Muscle layer of duodenum (tissue), 2 donors: ENCODE measurements around the gene MOB2.

Experiments
- H3K27ac ChIP-seq: one replicate; pipeline ENCODE4 v1.7.0; 2013; ENCODE audit warnings: mild to moderate bottlenecking, low read length
- H3K27me3 ChIP-seq: one replicate; pipeline ENCODE4 v1.7.0; 2013; ENCODE audit warnings: low read depth, mild to moderate bottlenecking, control low read depth, low read length
- H3K36me3 ChIP-seq, 2 donors: one replicate each; pipeline ENCODE4 v1.7.0; 2013; ENCODE audit warnings: low read length in 2 of 2, control low read depth in 1 of 2, mild to moderate bottlenecking in 1 of 2; ENCODE audit not compliant: insufficient read depth in 2 of 2, control insufficient read depth in 1 of 2
- H3K4me1 ChIP-seq, 2 donors: one replicate each; pipeline ENCODE4 v1.7.0; 2013; ENCODE audit warnings: low read length in 2 of 2, mild to moderate bottlenecking in 2 of 2, control low read depth in 1 of 2, moderate library complexity in 1 of 2; ENCODE audit not compliant: insufficient read depth in 2 of 2, control insufficient read depth in 1 of 2
- H3K4me3 ChIP-seq, 2 donors: one replicate each; pipeline ENCODE4 v1.7.0; 2013; ENCODE audit warnings: low read length in 2 of 2, low read depth in 1 of 2, mild to moderate bottlenecking in 1 of 2
- H3K9me3 ChIP-seq, 2 donors: one replicate each; pipeline ENCODE4 v1.7.0; 2013; ENCODE audit warnings: low read length in 2 of 2, control low read depth in 1 of 2, mild to moderate bottlenecking in 1 of 2; ENCODE audit not compliant: control insufficient read depth in 1 of 2
- donor health status: healthy.

The MOB2 gene

DNA sequence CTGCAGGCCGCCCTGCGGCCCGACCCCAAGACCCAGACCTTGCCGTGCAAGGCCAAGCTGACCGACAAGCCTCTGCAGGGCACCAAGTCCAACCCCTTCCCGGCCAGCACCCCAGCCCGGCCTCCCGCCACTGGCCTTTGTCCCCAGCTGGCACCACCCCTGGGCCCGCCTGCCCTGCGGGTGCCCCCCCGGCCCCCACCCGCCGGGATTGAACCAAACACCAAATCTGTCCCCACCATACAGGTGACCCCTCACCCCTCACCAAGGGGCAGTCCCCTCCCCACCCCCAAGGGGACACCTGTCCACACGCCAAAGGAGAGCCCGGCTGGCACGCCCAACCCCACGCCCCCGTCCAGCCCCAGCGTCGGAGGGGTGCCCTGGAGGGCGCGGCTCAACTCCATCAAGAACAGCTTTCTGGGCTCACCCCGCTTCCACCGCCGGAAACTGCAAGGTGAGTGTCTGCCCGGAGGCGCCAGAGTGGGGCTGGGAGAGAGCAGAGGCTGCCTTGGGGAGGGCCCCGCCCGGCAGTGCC lies 36.2 kb downstream of the MOB2 start:
- peaks cover 0 to 8% of the 10 kb centered on the region in 2 donors for H3K4me1 ChIP-seq
- H3K9me3 ChIP-seq, result no peaks in the 10 kb centered on the region
- H3K27me3 ChIP-seq, result no peaks in the 10 kb centered on the region
- no peaks in the 10 kb centered on the region for H3K36me3 ChIP-seq
- no peak overlapping the region for H3K27ac ChIP-seq
- no peak overlapping the region for H3K4me3 ChIP-seq

DNA sequence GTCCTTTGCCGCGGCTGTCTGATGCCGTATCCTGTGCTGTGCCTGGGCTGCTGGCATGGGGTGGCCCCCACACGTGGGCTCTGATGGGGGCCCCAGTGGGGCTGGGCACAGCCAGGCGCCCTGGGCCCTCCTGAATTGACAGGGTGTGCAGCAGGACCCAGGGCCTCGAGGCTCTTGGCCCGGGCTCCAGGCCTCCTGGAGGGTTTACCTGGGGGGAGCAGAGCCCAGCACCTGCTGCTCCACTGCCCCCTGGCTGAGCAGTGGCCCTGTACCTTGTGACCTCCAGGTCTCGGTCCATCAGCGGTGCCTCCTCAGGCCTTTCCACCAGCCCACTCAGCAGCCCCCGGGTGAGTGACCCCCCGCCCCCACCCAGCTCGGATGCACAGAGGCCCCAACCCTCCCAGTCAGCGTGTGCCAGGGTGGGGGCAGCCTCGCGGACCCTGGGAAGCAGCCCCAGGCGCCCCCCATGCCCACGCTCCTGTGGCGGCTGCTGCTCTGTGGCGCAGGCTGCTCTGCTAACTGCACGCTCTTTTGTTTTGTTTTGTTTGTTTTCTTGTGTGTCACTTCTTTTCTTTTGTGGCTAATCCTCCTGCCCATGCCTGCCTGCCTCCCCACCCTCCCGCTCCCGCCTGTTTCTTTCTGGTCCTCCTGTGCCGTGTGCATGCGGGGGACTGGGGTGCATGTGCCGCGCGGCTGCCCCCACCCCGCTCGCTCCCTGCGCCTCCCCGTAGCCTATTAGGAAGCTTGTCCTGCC lies 36.9 kb downstream of the MOB2 start:
- H3K27me3 ChIP-seq, result no peaks in the 10 kb centered on the region
- no peak overlapping the region for H3K27ac ChIP-seq
- H3K9me3 ChIP-seq, result no peaks in the 10 kb centered on the region
- H3K4me3 ChIP-seq, result no peak overlapping the region
- H3K36me3 ChIP-seq, result no peaks in the 10 kb centered on the region
- H3K4me1 ChIP-seq, result peaks cover 0 to 8% of the 10 kb centered on the region in 2 donors

DNA sequence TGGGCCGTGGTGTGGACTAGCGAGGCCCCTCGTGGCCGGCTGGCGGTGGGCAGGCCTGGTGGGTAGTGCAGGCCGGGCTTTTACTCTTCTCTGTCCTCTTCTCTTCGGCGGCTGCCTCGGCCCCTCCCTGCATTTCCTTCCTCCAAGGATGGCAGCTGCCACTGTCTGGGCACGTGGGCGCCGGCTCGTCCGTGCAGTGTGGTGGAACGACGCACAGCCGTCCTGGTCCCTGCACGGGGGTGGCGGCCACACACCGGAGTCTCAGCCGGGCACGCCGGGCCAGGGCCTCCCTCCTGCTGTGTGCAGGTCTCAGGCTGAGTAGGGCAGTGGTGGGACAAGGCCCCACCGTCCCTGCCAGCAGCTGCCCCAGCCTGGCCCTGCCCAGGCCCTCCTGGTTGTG lies 37.7 kb downstream of the MOB2 start:
- no peaks in the 10 kb centered on the region for H3K27me3 ChIP-seq
- H3K36me3 ChIP-seq, result no peaks in the 10 kb centered on the region
- H3K27ac ChIP-seq, result no peak overlapping the region
- H3K4me3 ChIP-seq, result no peak overlapping the region
- peaks cover 0 to 8% of the 10 kb centered on the region in 2 donors for H3K4me1 ChIP-seq
- H3K9me3 ChIP-seq, result no peaks in the 10 kb centered on the region

DNA sequence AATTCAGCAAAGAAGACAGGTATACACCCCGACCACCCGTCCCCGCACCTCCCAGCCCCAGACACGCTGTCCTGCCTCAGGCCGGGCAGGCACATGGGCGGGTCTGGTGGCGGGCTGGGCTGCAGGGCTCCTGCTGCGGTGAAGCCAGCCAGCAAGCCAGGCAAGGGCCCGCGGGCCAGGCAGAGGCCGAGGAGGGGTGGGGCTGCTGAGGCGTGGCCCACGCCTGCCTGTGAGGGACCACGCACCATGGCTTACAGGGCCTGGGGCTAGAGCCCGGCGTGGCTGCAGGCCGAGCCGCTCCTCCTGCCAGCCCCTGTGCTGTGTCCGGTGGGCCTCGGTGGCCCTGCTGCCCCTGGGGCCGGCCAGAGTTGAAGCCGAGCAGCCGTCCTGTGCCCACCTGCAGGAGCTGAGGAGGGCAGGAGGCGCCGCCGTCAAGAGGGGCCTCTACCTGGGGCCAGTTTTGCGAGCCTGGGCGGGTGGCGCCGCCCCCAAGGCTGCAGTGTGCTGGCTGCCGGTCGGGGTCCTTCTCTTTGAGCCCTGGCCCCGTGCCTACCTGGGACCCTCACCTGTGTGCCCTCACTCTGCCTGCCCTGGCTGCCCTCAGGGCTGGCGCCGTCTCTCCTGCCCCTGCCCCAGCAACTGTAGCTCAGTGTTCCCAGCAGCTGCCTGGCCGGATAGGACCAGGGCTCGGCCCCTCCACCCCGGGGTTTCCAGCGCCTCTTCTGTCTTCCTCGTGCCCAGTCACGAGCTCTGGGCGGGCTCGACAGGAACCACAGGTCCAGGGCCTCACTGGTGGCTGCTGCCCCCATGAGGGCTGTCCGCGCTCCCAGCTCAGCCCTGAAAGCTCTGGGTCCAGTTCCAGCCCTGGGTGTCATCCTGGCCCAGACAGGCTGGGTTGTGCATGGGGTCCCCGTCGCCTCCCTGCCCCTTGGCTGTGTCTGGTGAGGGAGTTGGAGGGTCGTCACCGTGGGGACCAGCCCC lies 38.4 kb downstream of the MOB2 start:
- no peaks in the 10 kb centered on the region for H3K9me3 ChIP-seq
- no peaks in the 10 kb centered on the region for H3K27me3 ChIP-seq
- no peaks in the 10 kb centered on the region for H3K36me3 ChIP-seq
- H3K27ac ChIP-seq, result no peak overlapping the region
- H3K4me3 ChIP-seq, result no peak overlapping the region
- peaks cover 0 to 5% of the 10 kb centered on the region in 2 donors for H3K4me1 ChIP-seq

DNA sequence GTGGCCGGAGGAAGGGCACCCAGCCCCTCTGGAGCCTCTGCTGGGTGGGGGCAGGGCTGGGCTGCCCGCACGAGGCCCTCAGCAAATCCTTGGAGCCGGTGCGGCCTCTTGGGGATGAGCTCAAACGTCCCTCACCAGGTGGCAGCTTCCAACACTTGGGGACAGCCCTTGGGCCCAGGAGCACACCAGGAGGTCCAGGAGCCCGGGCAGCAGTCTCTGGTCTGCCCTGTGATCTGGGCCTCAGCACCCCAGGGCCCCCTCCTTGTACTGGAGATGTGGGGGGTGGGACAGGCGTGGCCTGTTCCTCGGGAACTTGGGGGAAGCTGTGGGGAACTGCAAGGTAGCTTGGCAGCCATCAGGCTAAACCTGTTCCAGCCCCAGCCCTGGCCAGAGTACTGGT lies 40.0 kb downstream of the MOB2 start:
- Histone ChIP-seq H3K27me3 (no peaks in the 10 kb centered on the region), H3K9me3 (no peaks in the 10 kb centered on the region), H3K4me3 (no peak overlapping the region), H3K4me1 (no peaks in the 10 kb centered on the region), H3K27ac (no peak overlapping the region), H3K36me3 (no peaks in the 10 kb centered on the region)

DNA sequence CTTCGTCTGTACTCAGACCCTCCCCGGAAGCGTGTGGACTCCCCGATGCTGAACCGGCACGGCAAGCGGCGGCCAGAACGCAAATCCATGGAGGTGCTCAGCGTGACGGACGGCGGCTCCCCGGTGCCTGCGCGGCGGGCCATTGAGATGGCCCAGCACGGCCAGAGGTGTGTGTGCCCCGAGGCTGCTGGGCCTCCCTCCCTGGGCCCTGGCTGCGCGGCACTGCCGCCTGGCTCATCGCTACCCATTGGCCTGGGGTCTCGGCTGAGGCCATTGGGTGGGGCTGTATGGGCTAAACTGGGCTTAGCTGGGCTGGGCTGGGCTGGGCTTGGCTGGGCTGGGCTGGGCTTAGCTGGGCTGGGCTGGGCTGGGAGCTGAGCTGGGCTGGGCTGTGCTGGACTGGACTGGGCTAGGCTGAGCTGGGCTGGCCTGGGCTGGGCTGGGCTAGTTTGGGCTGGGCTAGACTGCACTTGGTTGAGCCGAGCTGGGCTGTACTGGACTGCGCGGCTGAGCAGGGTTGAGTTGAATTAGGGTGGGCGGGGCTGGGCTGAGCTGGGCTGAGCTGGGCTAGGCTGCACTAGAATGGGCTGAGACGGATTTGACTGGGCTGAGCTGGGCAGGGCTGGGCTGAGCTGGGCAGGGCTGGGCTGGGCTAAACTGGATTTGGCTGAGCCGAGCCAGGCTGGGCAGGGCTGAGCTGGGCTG lies 40.7 kb downstream of the MOB2 start:
- Histone ChIP-seq H3K27me3 (no peaks in the 10 kb centered on the region), H3K4me3 (no peak overlapping the region), H3K9me3 (no peaks in the 10 kb centered on the region), H3K4me1 (no peaks in the 10 kb centered on the region), H3K36me3 (no peaks in the 10 kb centered on the region), H3K27ac (no peak overlapping the region)

DNA sequence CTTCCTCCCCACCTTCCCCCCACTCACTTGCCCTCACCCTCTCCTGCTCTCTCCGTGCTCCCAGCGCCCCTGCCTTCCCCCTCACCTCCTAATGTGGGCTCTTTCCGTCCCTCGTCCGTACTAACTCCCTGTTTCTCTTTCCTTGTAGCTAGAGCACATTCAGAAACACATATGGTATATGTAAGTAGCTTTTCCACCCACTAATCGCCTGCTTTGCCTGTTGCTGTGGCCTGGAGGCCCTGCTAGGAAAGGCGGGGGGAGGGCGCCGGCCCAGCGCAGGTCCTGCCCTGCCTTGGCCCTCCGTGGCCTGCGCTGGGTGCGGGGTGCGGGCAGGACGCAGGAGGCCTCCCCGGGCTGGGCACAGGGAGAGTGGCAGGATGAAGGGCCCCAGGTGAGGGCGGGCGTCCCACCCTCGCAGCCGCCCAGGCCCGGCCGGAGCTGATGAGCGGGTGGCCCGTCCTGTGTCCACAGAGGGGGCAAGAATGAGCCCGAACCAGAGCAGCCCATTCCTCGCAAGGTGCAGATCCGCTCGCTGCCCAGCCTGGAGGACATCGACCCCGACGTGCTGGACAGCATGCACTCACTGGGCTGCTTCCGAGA lies 41.7 kb downstream of the MOB2 start:
- no peaks in the 10 kb centered on the region for H3K36me3 ChIP-seq
- no peaks in the 10 kb centered on the region for H3K4me1 ChIP-seq
- no peak overlapping the region for H3K4me3 ChIP-seq
- no peak overlapping the region for H3K27ac ChIP-seq
- H3K27me3 ChIP-seq, result no peaks in the 10 kb centered on the region
- H3K9me3 ChIP-seq, result no peaks in the 10 kb centered on the region

DNA sequence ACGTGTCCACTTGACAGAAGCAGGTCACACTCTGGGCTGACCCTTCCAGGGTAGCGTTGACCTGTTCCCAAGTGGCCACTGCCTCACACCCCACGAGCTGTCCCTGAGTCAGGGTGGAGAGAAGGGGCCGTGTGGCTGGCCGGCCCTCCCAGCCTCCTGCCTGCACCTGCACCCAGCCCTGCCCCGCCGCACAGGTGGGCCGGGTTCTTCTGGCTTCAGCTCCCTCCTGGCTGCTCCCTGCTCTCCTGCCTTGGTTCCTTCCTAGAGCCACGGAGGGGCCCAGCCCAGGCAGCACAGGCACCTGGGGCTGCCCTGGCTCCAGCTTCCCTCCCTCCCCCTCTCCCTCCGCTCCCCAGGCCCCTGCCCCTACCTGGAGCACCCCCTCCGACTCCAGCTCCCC lies 42.3 kb downstream of the MOB2 start:
- no peaks in the 10 kb centered on the region for H3K36me3 ChIP-seq
- no peak overlapping the region for H3K27ac ChIP-seq
- H3K27me3 ChIP-seq, result no peaks in the 10 kb centered on the region
- no peak overlapping the region for H3K4me3 ChIP-seq
- H3K4me1 ChIP-seq, result no peaks in the 10 kb centered on the region
- H3K9me3 ChIP-seq, result no peaks in the 10 kb centered on the region

DNA sequence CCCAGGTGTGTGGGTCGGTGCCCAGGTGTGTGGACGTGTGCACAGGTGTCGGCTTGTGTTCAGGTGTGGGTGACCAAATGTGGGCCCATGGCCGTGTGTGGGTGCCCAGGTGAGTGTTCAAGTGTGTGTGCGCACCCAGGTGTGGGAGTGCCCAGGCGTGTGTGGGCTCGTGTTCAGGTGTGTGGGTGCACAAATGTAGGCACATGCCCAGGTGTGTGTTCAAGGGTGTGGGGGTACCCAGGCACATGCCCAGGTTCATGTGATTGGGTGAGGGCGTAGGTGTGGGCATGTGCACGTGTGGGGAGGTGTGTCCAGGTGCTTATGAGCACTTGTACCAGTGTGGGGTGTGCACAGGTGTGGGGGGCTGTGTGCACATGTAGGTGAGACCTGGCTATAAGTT lies 42.8 kb downstream of the MOB2 start:
- no peaks in the 10 kb centered on the region for H3K4me1 ChIP-seq
- no peaks in the 10 kb centered on the region for H3K36me3 ChIP-seq
- H3K9me3 ChIP-seq, result no peaks in the 10 kb centered on the region
- H3K27me3 ChIP-seq, result no peaks in the 10 kb centered on the region
- H3K27ac ChIP-seq, result no peak overlapping the region
- no peak overlapping the region for H3K4me3 ChIP-seq

DNA sequence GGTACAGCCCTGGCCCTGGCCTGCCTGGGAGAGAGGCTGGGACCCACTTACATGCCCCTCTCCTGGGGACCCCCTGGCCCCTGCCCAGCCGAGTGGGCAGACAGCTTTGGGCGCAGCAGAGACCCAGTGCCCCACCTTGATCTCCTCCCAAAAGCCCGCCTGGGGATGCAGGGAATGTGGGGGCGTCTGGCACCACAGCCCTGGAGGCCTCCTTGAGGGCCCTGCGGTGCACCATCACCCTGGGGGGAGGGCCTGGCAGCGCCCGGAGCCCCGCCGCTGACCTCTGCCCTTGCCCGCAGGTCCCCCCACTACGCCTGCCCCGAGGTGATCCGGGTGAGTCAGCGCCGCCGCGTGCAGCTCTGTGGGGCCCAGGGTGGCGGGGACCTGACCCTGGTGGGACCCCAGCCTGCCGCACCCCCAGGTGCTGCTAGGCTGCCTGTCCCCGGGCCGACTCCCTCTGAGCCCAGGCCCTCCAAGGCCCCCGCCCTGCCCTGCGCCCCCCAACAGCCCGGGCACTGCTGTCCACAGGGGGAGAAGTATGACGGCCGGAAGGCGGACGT lies 43.7 kb downstream of the MOB2 start:
- Histone ChIP-seq H3K9me3 (no peaks in the 10 kb centered on the region), H3K4me3 (no peak overlapping the region), H3K36me3 (no peaks in the 10 kb centered on the region), H3K27me3 (no peaks in the 10 kb centered on the region), H3K4me1 (no peaks in the 10 kb centered on the region), H3K27ac (no peak overlapping the region)
